Measurements from ENCODE around the gene KRT35. TPM values are rescaled to one million over a fixed set of nuclear protein-coding genes. Genes with fewer than 3 reads are reported as not detected.

The KRT35 gene
- total and polyA plus RNA-seq, 2 experiments from 2014 or later = not detected

DNA sequence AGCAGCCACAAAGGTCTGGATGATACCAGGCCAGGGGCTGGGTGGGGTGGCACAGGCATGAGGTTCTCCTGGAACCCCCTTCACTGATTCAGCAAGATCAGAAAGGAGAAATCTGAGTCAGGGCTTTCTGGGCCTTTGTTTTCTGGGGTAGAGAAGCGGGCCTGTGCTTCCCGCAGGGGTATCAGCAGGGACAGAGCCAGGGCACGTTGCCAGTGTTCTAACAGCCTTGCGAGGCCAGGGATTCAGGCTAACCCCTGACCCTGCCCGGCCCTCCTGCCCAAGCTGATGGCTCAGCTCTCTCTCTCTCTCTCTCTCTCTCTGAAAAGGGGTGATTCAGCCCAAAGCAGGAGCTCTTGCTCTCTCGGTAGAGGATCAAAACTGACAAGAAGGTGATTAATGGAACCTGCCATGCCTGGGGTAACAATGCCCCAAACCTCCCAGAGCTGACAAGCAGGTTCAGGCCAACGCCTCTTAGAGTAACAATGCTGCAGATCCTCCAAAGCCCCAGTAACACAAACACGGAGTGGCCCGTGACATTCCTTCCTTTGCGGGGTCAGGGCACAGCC, 26.4 kb upstream of the KRT35 start:
- Histone ChIP-seq H3K4me1 (ENCODE audit: insufficient read depth) (peaks cover 7% of the 10 kb centered on the region), H3K4me3 (no peak overlapping the region), H3F3A (replicated peaks; ENCODE audit: low read depth) (no peaks in the 10 kb centered on the region), H3K36me3 (ENCODE audit: insufficient read depth) (no peaks in the 10 kb centered on the region), H3K27ac (ENCODE audit: low read depth) (no peak overlapping the region), H3K79me2 (replicated peaks; ENCODE audit: insufficient read depth) (no peaks in the 10 kb centered on the region), H4K20me1 (replicated peaks; ENCODE audit: insufficient read depth) (no peaks in the 10 kb centered on the region), H3K27me3 (ENCODE audit: insufficient read depth) (no peaks in the 10 kb centered on the region), H3K9me2 (ENCODE audit: insufficient read depth) (no peaks in the 10 kb centered on the region), H3K4me2 (no peak overlapping the region), H2AFZ (no peak overlapping the region)
- no peak for DNase-seq (ENCODE audit: low spot score)
- Mint-ChIP-seq H3K9me3 (no peaks in the 10 kb centered on the region), H3K27me3 (ENCODE audit: insufficient read depth, low read depth, poor library complexity) (peaks cover 4% of the 10 kb centered on the region), H3K27ac (no peak overlapping the region), H3K36me3 (ENCODE audit: low read depth) (no peaks in the 10 kb centered on the region; the same call in 2 of the 3 replicates), H3K4me1 (peaks cover 21% of the 10 kb centered on the region), H3K4me3 (no peak overlapping the region)
- TF ChIP-seq NANOG (IDR thresholded peaks at IDR 0.05; ENCODE audit: borderline replicate concordance) = no peak
- no peak for TF ChIP-seq CREB1 (CRISPR knock-in tag; IDR thresholded peaks at IDR 0.05; ENCODE audit: low read depth)
- no peak for ATAC-seq

DNA sequence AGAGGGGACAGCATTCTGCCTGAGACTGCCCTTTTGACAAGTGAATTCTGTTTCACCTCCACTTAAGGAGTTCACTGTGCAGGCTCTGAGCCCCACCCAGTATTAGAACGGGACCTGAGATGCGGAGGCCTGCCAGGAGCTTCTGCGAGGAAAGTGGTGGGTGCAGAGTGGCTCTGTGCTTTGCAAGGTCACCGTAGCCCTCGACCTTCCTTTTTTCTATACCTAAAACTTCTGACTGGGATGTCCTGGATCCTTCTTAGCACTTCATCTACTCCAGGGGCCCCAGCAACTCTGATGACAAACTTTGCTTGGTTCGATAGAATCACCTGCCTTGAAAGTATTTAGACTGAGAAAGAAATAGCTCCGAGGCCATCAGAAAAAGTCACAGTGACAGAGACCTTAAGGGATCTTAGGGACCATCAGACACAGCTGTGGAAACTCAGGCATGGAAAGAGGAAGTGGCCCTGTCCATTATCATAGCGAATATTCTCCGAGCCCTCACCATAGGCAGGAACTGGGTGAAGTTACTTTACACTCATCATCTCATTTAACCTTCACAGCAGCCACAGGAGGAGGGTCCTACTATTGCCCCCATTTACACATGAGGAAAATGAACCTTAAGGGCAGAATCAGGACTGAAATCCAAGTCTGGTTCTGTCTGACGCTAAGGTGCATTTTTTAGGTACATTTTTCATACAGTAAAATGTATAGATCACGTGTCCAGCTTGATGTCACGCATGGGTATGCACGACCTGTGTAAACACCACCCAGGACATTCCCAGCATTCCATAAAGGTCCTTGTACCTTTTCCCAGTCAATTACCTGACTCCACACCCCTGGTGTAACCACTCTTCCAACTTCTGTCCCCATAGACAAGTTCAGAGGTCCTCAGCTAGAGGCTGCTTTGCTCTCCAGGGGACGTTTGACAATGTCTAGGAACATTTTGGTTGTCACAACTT, 25.1 kb upstream of the KRT35 start:
- H3K4me3 Mint-ChIP-seq = no peak overlapping the region
- Histone ChIP-seq H2AFZ (no peak overlapping the region), H3K4me3 (no peak overlapping the region), H3K27me3 (ENCODE audit: insufficient read depth) (no peaks in the 10 kb centered on the region), H3K9me2 (ENCODE audit: insufficient read depth) (no peaks in the 10 kb centered on the region), H3K4me1 (ENCODE audit: insufficient read depth) (peaks cover 7% of the 10 kb centered on the region), H3F3A (replicated peaks; ENCODE audit: low read depth) (no peaks in the 10 kb centered on the region), H3K4me2 (no peak overlapping the region), H4K20me1 (replicated peaks; ENCODE audit: insufficient read depth) (no peaks in the 10 kb centered on the region), H3K27ac (ENCODE audit: low read depth) (no peak overlapping the region), H3K79me2 (replicated peaks; ENCODE audit: insufficient read depth) (no peaks in the 10 kb centered on the region), H3K36me3 (ENCODE audit: insufficient read depth) (no peaks in the 10 kb centered on the region)
- ATAC-seq (no peak), DNase-seq (ENCODE audit: low spot score) (no peak)
- no peaks in the 10 kb centered on the region; the same call in 2 of the 3 replicates for H3K36me3 Mint-ChIP-seq (ENCODE audit: low read depth)
- peaks cover 3% of the 10 kb centered on the region for H3K27me3 Mint-ChIP-seq (ENCODE audit: insufficient read depth, low read depth, poor library complexity)
- H3K9me3 Mint-ChIP-seq = no peaks in the 10 kb centered on the region
- H3K27ac Mint-ChIP-seq = no peak overlapping the region
- H3K4me1 Mint-ChIP-seq = peaks cover 16% of the 10 kb centered on the region; the same call in 2 of the 3 replicates
- TF ChIP-seq EZH2 (IDR thresholded peaks at IDR 0.05; ENCODE audit: low read depth, unreplicated experiment) (no peak), ZNF331 (CRISPR knock-in tag; IDR thresholded peaks at IDR 0.05; ENCODE audit: low read depth) (no peak), ZNF114 (CRISPR knock-in tag; IDR thresholded peaks at IDR 0.05) (no peak), CREB1 (CRISPR knock-in tag; IDR thresholded peaks at IDR 0.05; ENCODE audit: low read depth) (no peak), POLR2AphosphoS5 (IDR thresholded peaks at IDR 0.05; ENCODE audit: low read depth) (no peak)
- TF ChIP-seq, protein P1, sequence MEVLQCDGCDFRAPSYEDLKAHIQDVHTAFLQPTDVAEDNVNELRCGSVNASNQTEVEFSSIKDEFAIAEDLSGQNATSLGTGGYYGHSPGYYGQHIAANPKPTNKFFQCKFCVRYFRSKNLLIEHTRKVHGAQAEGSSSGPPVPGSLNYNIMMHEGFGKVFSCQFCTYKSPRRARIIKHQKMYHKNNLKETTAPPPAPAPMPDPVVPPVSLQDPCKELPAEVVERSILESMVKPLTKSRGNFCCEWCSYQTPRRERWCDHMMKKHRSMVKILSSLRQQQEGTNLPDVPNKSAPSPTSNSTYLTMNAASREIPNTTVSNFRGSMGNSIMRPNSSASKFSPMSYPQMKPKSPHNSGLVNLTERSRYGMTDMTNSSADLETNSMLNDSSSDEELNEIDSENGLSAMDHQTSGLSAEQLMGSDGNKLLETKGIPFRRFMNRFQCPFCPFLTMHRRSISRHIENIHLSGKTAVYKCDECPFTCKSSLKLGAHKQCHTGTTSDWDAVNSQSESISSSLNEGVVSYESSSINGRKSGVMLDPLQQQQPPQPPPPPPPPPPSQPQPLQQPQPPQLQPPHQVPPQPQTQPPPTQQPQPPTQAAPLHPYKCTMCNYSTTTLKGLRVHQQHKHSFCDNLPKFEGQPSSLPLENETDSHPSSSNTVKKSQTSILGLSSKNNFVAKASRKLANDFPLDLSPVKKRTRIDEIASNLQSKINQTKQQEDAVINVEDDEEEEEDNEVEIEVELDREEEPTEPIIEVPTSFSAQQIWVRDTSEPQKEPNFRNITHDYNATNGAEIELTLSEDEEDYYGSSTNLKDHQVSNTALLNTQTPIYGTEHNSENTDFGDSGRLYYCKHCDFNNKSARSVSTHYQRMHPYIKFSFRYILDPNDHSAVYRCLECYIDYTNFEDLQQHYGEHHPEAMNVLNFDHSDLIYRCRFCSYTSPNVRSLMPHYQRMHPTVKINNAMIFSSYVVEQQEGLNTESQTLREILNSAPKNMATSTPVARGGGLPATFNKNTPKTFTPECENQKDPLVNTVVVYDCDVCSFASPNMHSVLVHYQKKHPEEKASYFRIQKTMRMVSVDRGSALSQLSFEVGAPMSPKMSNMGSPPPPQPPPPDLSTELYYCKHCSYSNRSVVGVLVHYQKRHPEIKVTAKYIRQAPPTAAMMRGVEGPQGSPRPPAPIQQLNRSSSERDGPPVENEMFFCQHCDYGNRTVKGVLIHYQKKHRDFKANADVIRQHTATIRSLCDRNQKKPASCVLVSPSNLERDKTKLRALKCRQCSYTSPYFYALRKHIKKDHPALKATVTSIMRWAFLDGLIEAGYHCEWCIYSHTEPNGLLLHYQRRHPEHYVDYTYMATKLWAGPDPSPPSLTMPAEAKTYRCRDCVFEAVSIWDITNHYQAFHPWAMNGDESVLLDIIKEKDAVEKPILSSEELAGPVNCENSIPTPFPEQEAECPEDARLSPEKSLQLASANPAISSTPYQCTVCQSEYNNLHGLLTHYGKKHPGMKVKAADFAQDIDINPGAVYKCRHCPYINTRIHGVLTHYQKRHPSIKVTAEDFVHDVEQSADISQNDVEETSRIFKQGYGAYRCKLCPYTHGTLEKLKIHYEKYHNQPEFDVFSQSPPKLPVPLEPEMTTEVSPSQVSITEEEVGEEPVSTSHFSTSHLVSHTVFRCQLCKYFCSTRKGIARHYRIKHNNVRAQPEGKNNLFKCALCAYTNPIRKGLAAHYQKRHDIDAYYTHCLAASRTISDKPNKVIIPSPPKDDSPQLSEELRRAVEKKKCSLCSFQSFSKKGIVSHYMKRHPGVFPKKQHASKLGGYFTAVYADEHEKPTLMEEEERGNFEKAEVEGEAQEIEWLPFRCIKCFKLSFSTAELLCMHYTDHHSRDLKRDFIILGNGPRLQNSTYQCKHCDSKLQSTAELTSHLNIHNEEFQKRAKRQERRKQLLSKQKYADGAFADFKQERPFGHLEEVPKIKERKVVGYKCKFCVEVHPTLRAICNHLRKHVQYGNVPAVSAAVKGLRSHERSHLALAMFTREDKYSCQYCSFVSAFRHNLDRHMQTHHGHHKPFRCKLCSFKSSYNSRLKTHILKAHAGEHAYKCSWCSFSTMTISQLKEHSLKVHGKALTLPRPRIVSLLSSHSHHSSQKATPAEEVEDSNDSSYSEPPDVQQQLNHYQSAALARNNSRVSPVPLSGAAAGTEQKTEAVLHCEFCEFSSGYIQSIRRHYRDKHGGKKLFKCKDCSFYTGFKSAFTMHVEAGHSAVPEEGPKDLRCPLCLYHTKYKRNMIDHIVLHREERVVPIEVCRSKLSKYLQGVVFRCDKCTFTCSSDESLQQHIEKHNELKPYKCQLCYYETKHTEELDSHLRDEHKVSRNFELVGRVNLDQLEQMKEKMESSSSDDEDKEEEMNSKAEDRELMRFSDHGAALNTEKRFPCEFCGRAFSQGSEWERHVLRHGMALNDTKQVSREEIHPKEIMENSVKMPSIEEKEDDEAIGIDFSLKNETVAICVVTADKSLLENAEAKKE (CRISPR knock-in tag; IDR thresholded peaks at IDR 0.05) = no peak
- TF ChIP-seq, protein P2, sequence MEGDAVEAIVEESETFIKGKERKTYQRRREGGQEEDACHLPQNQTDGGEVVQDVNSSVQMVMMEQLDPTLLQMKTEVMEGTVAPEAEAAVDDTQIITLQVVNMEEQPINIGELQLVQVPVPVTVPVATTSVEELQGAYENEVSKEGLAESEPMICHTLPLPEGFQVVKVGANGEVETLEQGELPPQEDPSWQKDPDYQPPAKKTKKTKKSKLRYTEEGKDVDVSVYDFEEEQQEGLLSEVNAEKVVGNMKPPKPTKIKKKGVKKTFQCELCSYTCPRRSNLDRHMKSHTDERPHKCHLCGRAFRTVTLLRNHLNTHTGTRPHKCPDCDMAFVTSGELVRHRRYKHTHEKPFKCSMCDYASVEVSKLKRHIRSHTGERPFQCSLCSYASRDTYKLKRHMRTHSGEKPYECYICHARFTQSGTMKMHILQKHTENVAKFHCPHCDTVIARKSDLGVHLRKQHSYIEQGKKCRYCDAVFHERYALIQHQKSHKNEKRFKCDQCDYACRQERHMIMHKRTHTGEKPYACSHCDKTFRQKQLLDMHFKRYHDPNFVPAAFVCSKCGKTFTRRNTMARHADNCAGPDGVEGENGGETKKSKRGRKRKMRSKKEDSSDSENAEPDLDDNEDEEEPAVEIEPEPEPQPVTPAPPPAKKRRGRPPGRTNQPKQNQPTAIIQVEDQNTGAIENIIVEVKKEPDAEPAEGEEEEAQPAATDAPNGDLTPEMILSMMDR (conservative IDR thresholded peaks at IDR 0.05; ENCODE audit: low read depth in 2 of 2) = no peak

Measured in GM23338 (cell line).